ENCODE results near the gene PQBP1.

The PQBP1 gene

DNA sequence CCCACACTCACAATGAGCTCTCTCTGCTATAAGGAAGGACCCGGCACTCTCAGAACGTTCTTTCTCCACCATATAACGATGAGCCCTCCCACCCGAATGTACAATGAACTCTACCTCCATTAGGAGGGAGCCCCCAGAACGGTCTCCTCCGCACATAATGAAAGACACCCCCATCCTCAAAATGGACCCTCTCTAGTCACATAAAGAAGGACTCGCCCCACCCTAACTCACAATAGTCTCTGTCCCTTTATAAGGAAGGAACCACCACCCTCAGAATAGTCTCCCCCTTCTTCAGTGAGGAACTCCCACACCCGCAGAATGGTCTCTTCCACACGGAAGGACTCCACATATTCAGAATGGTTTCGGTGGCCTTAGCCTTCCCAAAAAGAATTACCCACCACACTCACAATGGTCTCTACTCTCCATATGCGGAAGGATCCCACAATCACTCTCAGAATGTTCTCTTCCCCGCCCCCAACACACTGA is 13.2 kb downstream of the PQBP1 start:
- TF ChIP-seq ZNF274 (IDR thresholded peaks at IDR 0.05; ENCODE audit: low read depth, low read length), result no peak
- H3K4me3 ChIP-seq (ENCODE audit: low read length), result peak overlapping the region; percentile 96

- no peak for TF ChIP-seq ZNF274 (IDR thresholded peaks at IDR 0.05; ENCODE audit: low read depth, low read length)
- peak within 1 kb of the TSS; percentile 96 for H3K4me3 ChIP-seq (ENCODE audit: low read length)
Measured at GRCh38 chrX:48911412-48912182, 13.9 kb downstream of the PQBP1 start, which contains the start of gene SLC35A2. Gene SLC35A2 (minus strand): TSS chrX:48911646. CDS start chrX:48911636, 10 bp downstream.

GRCh38 chrX:48913605-48914366 is 16.1 kb downstream of the PQBP1 start:
- no peak overlapping the region for H3K4me3 ChIP-seq (ENCODE audit: low read length)
- no peak for TF ChIP-seq ZNF274 (IDR thresholded peaks at IDR 0.05; ENCODE audit: low read depth, low read length)

DNA sequence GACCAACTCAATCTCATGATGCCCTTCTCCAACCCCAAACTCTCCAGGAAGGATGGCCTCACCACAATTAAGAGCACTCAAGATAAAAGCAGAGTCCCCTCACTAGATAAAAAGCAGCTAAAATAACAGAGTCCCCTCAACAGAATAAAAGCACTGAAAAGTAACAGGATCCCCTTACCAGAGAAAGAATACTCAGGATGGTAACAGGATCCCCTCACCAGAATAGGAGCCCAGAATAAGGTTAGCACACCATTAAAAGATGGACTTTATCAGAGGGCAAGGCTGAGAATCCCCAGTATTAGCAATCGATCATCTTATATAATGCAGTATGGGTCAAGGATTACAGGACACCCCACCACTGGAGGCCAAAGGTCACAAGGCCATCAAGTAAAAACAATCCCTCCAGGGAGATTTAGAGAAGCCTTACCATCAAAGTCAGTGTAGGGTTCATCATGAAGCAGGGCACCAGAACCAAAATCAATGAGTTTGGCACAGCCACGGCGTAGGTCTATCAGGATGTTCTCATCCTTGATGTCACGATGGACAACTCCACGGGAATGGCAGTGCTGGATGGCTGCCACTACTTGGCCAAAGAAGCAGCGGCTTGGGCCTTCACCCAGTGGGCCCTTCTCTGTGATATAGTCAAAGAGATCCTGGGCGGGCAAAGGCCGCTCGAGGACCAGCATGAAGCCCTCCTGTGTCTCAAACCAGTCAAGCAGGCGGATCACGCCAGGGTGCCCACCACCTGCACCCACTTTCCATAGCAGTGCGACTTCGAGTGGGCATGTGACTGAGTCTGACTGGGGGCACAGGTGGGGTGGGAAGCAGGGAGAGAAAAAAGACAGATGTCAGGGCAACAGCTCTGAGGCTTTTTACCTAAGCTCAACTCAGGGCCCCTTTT is 17.1 kb downstream of the PQBP1 start:
- H3K4me3 ChIP-seq (ENCODE audit: low read length), result no peak overlapping the region
- TF ChIP-seq ZNF274 (IDR thresholded peaks at IDR 0.05; ENCODE audit: low read depth, low read length), result no peak

DNA sequence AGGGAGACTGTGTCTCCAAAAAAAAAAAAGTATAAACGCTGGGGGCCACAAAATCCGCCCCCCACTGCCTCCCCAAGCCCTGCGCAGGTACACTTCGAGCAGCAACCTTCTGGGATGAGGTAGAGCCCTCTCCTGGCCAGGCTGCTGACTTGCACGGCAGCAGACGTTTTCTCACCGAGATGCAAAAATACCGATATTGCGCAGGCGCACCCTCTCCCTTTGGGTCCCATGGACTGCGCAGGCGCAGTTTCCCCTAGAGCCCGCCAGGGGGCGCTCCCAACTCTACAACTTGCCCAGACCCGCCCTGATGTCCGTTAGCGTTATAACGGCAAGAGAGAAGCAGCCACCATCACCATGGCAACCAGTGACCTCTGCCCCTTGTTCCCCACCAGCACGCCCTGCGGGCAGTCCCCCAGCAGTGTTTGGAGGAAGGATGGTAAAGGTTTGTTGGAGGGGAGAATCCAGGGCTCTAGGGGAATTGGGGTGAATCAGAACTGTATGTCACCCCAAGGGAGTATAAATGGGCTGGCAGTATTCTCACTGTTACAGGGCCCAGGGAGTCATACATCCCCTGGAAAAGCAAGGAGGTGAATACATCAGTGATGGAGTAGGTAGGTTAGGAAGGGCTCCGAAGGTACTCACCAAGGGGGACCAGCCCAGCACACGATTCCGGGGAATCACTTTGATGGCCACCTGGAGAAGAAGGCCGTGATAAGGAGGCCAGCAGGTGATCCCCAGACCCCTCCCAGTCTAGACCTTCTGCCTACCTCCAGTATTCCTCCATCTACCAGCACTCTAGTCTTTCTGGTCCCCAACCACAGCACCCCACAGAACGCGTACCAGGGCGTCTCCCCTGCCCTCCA is 19.6 kb downstream of the PQBP1 start:
- TF ChIP-seq ZNF274 (IDR thresholded peaks at IDR 0.05; ENCODE audit: low read depth, low read length), result no peak
- H3K4me3 ChIP-seq (ENCODE audit: low read length), result peak overlapping the region; percentile 84

GRCh38 chrX:48918301-48918642 is 20.5 kb downstream of the PQBP1 start:
- no peak for TF ChIP-seq ZNF274 (IDR thresholded peaks at IDR 0.05; ENCODE audit: low read depth, low read length)
- H3K4me3 ChIP-seq (ENCODE audit: low read length), result peak overlapping the region; percentile 84

DNA sequence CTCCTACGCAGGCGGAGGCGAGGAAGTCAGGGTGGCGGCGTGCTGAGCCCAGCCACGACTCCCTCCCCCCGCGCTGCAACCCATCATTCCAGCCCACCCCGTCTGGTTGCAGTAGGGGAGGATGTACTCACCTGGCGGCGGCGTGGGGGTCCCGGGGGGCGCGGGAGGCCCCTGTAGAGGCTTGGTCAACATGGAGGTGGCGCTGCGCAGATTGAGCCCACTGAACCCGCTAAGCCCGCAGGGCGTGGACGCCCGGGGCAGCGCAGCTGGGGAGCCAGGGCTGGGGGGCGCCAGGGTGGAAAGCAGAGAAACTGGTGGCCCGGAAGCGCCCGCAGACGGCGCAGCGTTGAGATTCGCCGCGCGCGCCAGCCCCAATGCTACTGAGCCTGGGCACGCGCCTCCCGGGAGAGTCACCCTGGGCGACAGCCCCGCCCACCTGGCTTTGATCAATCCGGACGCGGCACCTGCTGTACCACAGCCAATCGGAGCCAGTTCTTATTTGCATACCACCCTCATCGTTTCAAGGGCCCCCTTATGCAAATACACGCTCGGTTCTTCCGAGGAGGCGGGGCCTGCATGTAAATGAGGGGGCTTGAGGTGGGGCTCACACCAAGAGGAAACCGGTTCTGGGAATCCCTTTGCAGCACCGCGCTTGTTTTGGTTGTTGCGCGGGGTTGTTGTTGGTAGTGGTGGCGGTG is 21.1 kb downstream of the PQBP1 start, which contains the start of gene PIM2:
Gene PIM2, minus strand, starts transcription at position 382 of the 698 bp plus-strand sequence. Its CDS starts 190 bp downstream, at position 192.
- no peak for TF ChIP-seq ZNF274 (IDR thresholded peaks at IDR 0.05; ENCODE audit: low read depth, low read length)
- peak within 1 kb of the TSS; percentile 84 for H3K4me3 ChIP-seq (ENCODE audit: low read length)

- H3K4me3 ChIP-seq (ENCODE audit: low read length), result peak overlapping the region; percentile 23; the same call in 1 of the 2 replicates
- TF ChIP-seq ZNF274 (IDR thresholded peaks at IDR 0.05; ENCODE audit: low read depth, low read length), result no peak
Measured at GRCh38 chrX:48919360-48919841, 21.7 kb downstream of the PQBP1 start.

GRCh38 chrX:48919947-48920717 is 22.4 kb downstream of the PQBP1 start:
- no peak overlapping the region; the same call in 1 of the 2 replicates for H3K4me3 ChIP-seq (ENCODE audit: low read length)
- TF ChIP-seq ZNF274 (IDR thresholded peaks at IDR 0.05; ENCODE audit: low read depth, low read length), result no peak

DNA sequence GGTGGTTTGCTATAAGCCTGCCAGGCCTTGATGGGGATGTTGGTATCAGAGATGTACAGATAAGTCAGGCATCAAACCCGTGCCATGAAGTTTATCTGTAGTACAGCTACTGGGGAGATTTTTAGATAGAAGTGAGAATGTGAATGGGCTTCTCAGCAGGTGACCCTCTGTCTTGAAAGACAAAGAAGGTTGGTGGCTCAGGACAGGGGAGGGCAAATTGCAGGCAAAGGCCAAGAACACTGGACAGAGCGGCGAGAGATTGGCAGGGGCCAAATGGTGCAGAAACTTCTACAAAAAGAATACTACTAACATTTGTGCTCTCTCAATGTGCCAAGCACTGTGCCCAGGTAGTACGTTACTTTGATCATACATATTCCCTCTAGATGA is 23.0 kb downstream of the PQBP1 start:
- no peak overlapping the region for H3K4me3 ChIP-seq (ENCODE audit: low read length)
- TF ChIP-seq ZNF274 (IDR thresholded peaks at IDR 0.05; ENCODE audit: low read depth, low read length), result no peak

GRCh38 chrX:48923771-48924170 is 26.0 kb downstream of the PQBP1 start:
- no peak for TF ChIP-seq ZNF274 (IDR thresholded peaks at IDR 0.05; ENCODE audit: low read depth, low read length)
- H3K4me3 ChIP-seq (ENCODE audit: low read length), result no peak overlapping the region

DNA sequence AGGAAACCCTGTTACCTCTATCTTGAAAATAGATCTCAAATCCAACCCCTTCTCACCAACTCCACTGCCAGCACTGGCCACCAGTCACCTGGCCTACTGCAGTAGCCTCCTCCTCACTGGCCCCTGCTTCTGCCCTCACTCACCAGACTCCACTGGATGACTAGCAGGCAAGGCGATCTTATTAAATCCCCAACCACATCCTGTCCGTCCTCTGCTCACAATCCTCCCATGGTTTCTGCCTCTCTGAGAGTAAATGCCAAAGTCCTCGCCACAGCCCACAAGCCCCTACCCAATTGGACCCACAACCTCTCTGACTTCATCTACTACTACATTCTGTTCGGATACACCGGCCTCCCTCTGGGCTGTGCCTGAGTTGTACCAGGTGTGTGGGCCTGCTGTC is 26.5 kb downstream of the PQBP1 start:
- no peak overlapping the region for H3K4me3 ChIP-seq (ENCODE audit: low read length)
- TF ChIP-seq ZNF274 (IDR thresholded peaks at IDR 0.05; ENCODE audit: low read depth, low read length), result no peak
